SU-DHL-6 (cell line): ENCODE data around the gene OR2AG1.

Experiments
- H2AFZ ChIP-seq: fragments of 200-600 bp; sonication (generic); 2 replicates; pipeline ENCODE4 v1.6.1; 2014; ENCODE audit warnings: low read depth, mild to moderate bottlenecking, moderate library complexity, mixed read lengths, antibody characterized with exemption, low read length; ENCODE audit not compliant: severe bottlenecking
- H3F3A ChIP-seq: fragments of 200-600 bp; shearing (Covaris generic); 2 replicates; pipeline ENCODE4 v1.6.0; 2016; ENCODE audit warnings: antibody characterized with exemption, mild to moderate bottlenecking; ENCODE audit not compliant: insufficient read depth
- H3K27ac ChIP-seq: fragments of 200-600 bp; sonication (generic); 2 replicates; pipeline ENCODE4 v1.5.1; 2016; ENCODE audit warnings: low read depth, mild to moderate bottlenecking, low read length, moderate library complexity, mixed read lengths
- H3K27me3 ChIP-seq: fragments of 200-600 bp; sonication (generic), shearing (Covaris generic); 2 replicates; pipeline ENCODE4 v1.6.0; 2014; ENCODE audit warnings: mild to moderate bottlenecking, low read length
- H3K36me3 ChIP-seq: fragments of 200-600 bp; sonication (generic); 2 replicates; pipeline ENCODE4 v1.6.1; 2014; ENCODE audit warnings: mild to moderate bottlenecking, low read length, mixed read lengths
- H3K4me2 ChIP-seq: fragments of 300-600, 200-600 bp; shearing (Covaris generic), sonication (generic); 2 replicates; pipeline ENCODE4 v1.6.0; 2014; ENCODE audit warnings: low read length, low read depth, mild to moderate bottlenecking; ENCODE audit not compliant: poor library complexity, severe bottlenecking
- H3K4me3 ChIP-seq: fragments of 200-600 bp; sonication (generic); 2 replicates; pipeline ENCODE4 v1.5.1; 2014; ENCODE audit warnings: antibody characterized with exemption, low read length, mild to moderate bottlenecking, mixed read lengths; ENCODE audit not compliant: insufficient read depth, poor library complexity, severe bottlenecking
- H3K79me2 ChIP-seq: fragments of 200-600 bp; sonication (generic); 2 replicates; pipeline ENCODE4 v1.6.1; 2014; ENCODE audit warnings: mild to moderate bottlenecking, low read length, moderate library complexity; ENCODE audit not compliant: insufficient read depth
- H3K9ac ChIP-seq: fragments of 200-600 bp; sonication (generic); 2 replicates; pipeline ENCODE4 v1.7.0; 2014; ENCODE audit warnings: mild to moderate bottlenecking, low read length
- H3K9me2 ChIP-seq: fragments of 200-600 bp; sonication (generic); replicated peaks from 2 replicates; pipeline ENCODE4 v1.6.1; 2014; ENCODE audit warnings: low read length; ENCODE audit not compliant: insufficient read depth
- H3K9me3 ChIP-seq: fragments of 200-600 bp; sonication (generic); 2 replicates; pipeline ENCODE4 v1.6.1; 2014; ENCODE audit warnings: low read length, mixed read lengths; ENCODE audit not compliant: insufficient read depth
- H4K20me1 ChIP-seq: fragments of 200-600 bp; sonication (generic); 2 replicates; pipeline ENCODE4 v1.6.1; 2014; ENCODE audit warnings: low read depth, mild to moderate bottlenecking, antibody characterized with exemption, low read length, moderate library complexity, mixed read lengths
- EZH2phosphoT487 ChIP-seq: fragments of 200-600 bp; sonication (generic), shearing (Covaris generic); conservative IDR thresholded peaks from 2 replicates; pipeline ENCODE4 v1.6.1; 2018; ENCODE audit warnings: mild to moderate bottlenecking, antibody characterized with exemption, low read length, moderate library complexity, mixed read lengths
- TF ChIP-seq, protein P1 (sequence below): fragments of 200-600 bp; sonication (generic); IDR thresholded peaks from one replicate; pipeline ENCODE4 v1.5.1; 2017; ENCODE audit warnings: antibody characterized with exemption, mild to moderate bottlenecking, low read length, moderate library complexity; ENCODE audit not compliant: insufficient read depth, poor library complexity, severe bottlenecking

Gene OR2AG1

DNA sequence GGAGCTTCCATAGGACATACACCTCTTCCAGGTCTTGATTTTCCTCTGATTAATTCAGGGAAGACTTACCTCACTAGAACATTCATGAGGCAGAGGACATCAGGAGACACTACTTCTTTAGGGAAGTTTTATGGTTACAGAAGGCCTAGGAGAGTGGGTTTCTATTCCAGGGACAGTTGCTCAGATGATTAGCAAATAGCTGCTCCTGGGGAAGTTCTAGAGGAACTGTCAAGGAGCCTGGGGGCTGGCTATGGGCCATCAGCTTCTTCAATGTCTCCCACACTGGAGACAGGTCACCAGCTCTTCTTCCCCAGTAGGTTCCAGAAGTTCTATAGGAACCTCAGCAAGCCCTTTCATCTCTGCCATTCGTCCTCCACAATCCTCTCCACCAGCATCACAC is 51.2 kb downstream of the OR2AG1 start:
- Histone ChIP-seq H3K9me2 (no peaks in the 10 kb centered on the region), H3K36me3 (no peaks in the 10 kb centered on the region), H2AFZ (no peak overlapping the region), H3K4me2 (no peak overlapping the region), H3K27ac (no peak overlapping the region), H3K9ac (no peak overlapping the region), H3K4me3 (no peak overlapping the region), H3K79me2 (no peaks in the 10 kb centered on the region), H3F3A (no peaks in the 10 kb centered on the region), H3K27me3 (no peaks in the 10 kb centered on the region), H4K20me1 (no peaks in the 10 kb centered on the region), H3K9me3 (no peaks in the 10 kb centered on the region)
- TF ChIP-seq, protein P1, sequence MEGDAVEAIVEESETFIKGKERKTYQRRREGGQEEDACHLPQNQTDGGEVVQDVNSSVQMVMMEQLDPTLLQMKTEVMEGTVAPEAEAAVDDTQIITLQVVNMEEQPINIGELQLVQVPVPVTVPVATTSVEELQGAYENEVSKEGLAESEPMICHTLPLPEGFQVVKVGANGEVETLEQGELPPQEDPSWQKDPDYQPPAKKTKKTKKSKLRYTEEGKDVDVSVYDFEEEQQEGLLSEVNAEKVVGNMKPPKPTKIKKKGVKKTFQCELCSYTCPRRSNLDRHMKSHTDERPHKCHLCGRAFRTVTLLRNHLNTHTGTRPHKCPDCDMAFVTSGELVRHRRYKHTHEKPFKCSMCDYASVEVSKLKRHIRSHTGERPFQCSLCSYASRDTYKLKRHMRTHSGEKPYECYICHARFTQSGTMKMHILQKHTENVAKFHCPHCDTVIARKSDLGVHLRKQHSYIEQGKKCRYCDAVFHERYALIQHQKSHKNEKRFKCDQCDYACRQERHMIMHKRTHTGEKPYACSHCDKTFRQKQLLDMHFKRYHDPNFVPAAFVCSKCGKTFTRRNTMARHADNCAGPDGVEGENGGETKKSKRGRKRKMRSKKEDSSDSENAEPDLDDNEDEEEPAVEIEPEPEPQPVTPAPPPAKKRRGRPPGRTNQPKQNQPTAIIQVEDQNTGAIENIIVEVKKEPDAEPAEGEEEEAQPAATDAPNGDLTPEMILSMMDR = no peak
- TF ChIP-seq EZH2phosphoT487 = no peak
